ENCODE measurements around the gene TMEFF2.
"Not testable (repeated sequence)": the region's sequence is repeated elsewhere in the genome, so short reads cannot be mapped to it uniquely, and the experiment has no call there.

TMEFF2 gene

DNA sequence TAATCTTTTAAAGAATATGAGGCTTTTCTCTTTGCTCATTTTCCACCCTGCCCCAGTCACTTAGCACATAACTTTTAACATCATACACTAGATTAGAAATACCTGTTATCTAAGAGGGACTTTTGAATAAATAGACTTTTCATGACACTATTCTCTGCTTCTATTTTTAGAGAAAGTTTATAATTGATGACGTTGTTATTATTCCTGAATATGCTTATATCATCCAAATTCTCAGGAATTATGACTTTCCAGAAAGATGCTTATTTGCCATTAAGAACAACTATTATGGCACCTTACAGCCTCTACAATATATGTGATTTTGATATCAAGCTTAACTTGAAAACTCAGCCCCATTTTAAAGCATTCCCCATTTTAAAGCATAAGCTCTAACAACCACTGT lies 11.4 kb downstream of the TMEFF2 start:
- no peak for DNase-seq

DNA sequence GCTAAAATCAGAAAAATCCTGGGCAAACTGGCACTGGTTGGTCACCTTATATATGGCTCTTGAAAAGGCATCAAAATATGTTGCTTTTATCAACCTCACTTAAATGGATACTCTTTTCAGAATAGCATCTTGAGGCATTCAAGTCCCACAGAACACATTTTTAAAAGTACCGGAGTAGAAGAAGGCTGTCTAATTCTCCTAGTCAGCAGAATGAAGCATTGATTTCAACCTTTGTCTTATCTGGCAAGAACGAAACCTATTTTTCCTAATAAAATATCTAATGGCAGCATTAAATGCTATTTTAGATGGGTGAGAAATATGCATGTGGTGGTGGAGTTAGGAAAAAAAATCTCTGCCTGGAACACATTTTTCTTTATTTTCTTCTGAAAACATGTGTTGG lies 27.8 kb downstream of the TMEFF2 start:
- DNase-seq: no peak

DNA sequence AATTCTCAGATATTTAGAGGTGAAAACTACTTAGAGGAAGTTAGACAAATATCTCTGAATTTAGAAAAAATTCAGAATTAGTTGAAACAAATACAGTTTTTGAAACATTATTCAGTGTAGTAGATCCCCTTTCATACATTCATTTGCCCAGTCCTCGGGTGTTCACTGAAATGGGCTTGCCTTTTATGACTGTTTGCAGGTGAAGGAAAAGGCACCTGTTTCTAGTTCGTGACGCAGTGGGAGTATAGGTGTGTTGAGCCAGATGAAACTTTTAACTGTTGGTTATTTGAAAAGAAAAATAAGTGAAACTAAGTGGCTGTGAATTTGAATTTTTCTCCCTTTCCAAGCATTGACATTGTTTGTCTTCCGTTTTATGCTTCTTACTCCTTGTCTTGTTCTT lies 28.9 kb downstream of the TMEFF2 start:
- no peak for DNase-seq

DNA sequence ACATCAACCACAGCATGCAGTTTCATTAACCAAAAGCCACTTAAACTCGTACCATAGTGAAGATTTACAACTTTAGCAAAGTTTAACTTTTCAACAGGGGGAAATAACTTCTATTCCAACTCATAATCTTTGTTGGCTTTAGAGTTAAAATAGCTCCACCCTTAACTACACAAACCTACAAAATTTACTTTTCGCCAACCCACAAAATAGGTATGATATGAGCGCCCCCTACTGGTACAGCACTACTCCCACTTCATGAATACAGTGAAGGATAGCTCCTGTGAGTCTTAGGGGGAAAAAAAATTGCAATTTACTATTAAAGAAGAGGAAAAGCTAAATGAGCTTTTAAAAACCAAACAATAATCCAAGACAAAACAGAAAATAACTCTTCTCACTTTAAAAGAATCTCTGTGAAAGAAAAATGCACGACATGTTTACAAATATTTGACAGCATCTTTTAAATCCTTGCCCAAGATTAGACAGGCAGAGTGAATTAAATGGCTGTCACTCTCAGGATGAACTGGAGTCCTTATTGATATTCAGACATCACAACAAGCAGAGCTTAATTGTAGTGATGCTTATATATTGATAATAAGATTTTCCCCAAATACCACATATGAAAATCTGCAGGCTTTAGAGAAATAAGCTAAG lies 32.2 kb downstream of the TMEFF2 start:
- DNase-seq: peak; percentile 0 to 77 (median 46)

DNA sequence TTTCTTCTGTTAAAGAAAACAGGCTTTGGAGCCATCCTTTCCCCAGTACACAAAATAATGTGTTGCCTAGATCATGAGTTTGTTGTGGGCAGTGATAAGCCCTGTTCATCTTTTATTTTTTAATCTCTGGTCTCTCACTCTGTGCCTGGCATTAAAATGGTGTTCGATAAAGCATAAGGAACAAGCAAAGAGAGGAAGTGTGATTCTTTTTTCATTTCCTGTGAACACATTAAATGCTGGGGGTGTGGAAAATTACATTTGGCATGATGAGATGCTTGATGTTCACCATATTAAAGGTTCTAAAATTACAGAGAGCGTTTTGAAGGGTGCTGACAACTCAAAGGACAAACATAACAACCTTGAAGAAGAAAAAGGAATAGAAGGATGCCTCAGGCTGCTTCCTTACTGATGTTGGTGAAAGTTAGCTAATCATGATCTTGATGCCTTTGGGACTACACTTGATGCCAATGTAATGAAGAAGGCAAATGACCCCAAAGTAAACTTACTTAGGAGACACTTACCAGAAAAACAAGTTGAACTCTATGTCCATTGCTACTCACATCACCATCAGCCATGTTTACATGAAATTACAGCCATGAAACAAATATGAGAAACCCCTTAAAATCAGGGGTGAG lies 33.0 kb downstream of the TMEFF2 start:
- peak in 1 of 6 experiments; percentile 11 for DNase-seq

DNA sequence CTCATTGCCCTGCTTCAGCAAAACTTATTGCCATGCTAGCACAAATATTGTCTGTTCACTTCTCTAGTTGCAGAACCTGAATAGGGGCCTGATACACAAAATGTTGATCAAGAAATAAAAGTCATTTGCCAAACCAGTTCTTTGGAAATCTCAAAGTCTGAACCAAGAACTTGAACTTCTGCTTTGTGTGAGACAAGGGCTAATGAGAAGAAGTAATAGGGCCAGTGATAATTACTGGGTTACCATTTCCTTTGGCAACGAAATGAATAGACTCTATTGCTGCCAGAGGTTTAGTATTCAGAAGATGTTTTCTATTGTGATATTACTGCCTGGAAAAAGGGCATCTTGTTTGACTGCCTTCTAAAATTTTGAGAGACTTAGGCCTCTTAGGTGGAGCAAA lies 35.0 kb downstream of the TMEFF2 start:
- no peak for DNase-seq

DNA sequence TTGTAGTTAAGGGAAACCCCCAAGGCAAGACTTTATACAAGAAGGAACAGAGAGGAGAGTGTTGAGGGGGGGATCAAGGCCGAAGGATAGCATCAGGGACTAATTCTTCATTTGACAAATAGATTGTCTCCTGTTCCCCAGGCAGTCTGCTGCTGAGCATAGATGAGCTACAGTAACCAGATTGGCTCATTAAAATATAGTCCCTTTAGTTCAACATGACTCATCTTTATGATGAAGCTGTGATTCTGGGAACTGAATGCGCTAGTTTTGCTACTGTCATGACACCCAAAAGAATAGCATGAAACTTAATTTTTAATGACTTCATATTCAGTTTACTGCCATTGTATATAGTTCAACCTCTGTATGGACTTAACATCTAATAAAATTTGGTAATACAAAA lies 35.5 kb downstream of the TMEFF2 start:
- no peak for DNase-seq

DNA sequence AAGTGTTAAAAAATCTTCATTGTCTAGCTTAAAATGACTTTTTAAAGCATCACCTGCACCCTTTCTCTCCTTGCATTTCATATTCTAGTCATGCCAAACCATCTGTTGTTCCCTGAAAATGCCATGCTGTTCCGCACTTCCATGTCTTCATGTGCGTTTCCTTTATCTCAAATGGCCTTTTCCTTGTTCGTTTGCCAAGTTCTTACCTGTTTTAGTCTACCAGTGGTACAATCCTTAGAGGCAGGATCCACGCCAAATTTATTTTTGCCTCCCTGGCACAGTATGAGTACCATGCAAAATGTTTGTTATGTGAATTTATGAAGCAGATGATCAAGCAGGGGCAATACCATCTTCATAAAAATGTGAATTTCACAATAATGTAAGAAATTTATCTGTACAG lies 37.0 kb downstream of the TMEFF2 start:
- no peak for DNase-seq

DNA sequence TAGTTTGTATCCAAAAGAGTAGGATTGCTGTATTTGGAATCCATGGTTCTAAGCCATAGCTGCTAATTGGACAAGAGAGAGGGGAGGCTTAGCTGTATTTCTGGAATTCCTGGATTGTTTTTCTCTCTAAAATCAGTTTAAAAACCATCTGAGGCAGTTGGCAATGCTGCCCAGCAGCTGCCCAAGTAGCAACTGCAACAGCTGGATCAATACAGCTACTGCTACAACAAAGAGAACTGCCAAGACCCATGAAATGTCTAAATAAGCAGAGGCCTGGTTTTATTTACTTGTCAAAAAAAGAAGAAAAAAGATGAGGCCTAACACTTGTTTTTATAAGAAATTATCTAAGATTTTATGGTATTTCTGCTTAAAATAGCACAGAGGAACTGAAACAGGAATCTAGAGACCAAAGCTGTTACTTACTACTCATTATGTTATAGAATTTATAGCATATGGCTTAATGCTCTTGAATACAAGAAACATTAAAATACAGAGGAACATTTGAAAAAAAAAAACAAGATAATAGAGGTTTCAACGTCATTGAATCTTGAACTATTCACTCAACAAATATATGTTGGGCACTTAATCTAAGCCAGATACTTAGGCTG lies 39.1 kb downstream of the TMEFF2 start:
- no peak for DNase-seq

DNA sequence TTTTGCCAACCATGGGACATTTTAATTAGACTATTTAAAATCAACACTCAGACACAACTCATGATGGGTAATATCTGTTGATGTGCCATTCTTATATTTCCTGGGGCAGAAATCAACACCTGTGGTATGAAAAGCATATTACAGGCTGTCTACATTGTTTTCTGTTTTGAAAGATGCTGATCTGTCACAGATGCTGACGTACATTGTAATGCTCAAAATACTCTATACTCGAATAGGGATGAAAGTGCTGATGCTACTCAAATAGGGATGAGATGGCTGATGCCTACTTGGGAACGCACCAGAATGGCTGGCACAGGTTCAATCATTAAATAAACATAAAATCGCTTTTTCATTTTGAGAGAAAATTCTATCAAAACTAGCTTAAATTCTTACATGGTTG lies 41.2 kb downstream of the TMEFF2 start:
- DNase-seq: no peak

DNA sequence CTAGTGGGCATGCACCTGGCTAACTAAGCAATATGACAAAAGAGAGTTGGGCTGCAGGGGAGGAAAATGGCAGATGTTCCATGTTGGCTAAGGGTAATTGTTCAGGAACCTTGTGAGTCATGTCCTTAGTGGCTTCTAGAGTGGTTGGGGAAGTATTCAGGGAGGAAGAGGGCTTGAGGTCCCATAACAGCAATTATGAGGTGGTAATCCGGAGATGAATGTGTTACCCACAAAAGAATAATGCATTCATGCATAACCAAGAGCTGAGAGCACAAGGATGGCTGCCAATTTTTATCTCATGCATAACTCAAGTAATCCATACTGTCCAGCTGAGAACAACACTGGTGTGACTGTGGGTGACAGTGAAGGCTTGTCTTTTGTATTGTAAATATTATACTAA lies 42.9 kb downstream of the TMEFF2 start:
- DNase-seq: no peak

DNA sequence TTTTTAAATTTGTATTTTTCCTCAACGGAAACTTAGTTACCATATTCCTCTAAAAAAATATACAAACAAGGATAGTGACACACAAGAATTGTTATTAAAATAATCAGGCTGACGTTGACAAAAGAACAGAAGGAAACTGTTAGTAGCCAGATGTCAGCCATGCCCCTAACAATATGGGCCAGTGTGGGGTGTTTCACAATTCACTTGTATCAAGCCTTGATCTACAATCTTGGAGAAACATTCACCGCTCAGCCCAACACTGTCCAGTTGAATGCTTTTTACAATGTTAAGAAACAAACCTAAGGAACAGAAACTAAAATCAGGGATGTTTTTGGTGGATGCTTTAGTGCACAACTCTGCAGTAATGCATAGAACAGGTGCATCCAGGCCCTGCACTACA lies 44.6 kb downstream of the TMEFF2 start:
- no peak for DNase-seq

DNA sequence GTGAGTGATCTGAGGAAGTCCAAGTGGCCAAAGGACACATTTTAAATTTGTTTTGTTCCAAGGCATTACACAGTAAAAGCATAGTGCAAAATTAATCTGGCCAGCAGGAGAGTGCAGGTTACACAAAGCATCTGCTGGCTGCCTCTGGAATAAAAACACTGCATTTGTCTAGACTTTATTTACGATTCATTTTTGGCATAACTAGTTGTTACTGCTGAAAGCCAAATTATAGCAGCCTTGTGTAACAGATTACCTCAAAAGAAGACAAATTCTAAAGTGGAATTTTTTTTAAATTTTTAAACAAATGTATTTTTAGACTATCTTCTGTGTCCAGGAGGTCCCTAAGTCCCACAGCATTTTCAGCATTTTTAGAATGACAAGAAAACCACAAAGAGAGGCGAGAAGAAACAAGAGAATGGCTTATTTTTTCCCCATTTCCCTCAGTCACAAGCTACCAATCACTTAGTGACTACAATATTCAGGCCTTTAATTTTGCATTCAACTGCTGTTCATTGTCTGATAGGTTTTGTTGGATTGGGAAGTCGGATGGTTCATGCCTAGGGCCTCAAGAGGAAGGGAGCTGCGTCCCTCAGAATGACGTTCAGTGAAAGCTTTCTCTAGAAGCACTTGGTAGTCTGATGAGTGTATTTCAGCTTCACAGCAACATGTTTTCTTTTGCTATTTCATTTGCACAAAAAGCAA lies 46.0 kb downstream of the TMEFF2 start:
- DNase-seq: no peak

DNA sequence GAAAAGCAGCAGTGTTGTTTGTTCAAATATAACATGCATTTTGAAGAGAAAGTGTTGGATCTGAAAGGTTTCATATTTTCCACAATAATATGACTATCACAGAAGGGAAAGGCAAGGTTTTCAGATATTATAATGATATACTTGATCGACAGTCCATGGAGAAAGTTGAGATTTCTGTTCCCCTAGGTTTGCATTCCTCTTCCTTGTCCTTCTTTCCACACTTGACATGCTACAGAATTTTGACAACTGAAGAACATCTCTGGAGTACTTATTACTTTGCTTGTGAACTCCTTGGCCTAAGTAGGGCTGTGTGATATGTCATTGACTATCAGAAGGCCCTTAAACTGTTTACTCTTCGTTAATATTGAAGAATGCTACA lies 46.5 kb downstream of the TMEFF2 start:
- DNase-seq: no peak

DNA sequence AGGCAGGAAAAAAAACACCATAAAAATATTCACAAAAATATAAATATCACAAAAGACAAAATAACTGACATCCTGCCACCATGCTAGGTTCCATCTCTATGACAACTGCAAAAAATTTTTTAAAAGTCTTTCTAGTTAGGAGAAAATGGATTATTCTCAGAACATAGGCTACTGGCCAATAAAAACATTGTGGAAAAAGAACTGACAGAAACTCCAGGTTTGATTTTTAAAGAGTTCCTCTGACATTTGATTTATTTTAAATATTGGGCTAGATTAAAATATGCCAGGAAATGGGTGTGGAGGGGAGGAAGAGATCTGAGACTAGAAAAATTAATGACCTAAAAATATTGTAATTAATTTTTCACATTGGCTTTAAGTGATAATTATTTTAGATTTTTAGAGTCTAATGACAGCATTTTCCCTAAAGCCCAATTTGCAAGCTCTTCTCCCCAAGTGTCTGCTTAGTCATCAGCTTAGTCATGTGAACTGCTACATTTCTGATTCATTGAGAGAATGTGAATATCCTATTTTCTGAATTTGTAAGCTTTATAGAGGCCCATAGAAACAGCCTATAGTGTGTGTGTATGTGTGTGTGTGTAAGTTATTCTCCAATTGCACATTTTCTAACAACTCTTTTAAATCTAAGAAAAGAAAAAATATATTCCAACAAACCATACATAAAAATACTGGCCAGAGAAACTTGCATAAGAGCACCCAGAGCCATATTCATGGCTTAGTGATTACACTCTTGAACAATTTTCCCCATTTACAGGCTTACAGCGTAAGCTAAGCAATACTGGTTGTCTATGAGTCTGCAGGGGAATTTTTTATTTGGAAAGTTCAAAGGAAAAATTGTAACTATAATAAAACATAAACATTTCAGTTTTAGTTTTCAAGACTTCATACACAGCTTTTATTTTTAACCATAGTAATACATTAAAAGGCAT lies 48.4 kb downstream of the TMEFF2 start:
- no peak for DNase-seq

DNA sequence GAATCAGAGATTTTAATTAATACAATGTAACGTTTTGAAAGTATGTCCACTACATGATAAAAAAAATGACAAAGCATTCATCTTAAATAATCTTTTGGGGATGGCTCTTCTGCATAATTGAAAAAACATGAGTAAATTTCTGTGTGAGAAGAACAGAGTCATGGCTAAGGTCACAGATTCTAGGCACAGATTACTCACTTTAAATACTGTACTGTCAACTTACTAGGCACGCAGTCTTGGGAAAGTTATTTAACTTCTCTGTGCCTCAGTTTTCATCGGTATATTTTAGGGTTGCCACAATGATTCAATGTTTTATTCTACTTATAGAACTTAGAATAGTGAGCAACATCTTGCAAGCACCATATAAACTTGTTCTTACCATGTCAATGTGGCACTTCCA lies 49.2 kb downstream of the TMEFF2 start:
- no peak for DNase-seq

DNA sequence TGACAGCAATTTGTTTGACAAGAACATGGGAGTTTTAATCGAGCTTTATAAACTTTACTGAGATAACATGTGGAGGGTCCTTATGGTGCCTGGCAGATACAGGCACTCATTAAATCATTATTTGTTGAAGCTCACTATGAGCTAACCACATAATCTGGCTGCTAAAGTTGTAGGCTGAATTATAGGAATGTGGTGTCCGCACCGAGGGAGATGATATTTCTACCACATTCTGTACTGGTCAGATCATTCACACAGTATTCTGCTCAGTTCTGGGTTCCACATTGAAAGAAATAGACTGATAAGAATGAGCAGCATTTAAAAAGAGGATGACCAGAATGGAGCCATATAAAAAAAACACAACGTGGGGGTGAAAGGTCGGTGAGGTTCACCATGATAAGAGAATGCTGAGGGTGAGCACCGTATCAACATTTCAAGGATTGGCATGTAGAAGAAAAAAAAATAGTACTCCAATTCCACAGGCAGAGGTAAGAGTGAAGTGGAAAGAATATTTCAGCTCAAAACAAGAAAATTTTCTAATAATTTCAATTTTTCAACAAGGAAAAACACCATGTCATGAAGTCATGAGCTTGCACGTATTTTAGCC lies 54.4 kb downstream of the TMEFF2 start:
- DNase-seq: no peak

DNA sequence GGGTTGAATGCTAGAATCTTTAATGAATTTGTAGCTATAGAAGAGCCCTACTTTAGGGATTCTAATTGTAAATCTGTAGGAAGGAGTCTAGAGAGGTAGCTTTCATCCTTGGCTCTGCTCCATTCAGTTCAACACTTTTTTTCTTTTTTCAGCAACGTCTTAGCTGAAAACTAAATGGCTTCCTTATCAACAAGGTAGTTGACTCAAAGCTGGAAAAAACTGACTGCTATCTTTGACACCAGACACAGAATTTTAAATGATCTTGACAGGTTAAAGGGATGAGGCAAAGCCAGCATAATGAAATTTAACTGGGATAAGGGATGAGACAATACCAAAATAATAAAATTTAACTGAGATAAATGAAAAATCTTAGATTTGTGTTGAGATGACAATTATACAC lies 54.9 kb downstream of the TMEFF2 start:
- DNase-seq: no peak

DNA sequence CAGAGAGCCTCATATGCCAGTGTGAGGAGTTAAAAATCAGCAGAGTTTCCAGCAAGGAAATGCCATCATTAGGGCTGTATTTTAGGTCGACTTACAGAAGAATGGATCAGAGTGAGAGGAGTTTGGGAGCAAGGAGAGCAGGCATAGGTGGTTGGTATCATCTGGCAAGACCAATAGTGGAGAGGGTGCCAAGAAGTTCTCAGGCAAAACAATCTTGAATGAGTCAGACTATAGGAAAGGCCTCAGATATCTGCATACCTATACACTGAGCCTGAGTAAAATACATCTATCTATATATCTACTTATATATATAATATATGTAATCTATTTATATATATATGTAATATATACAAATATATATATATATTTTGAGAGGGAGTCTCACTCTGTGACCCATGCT lies 57.3 kb downstream of the TMEFF2 start:
- no peak for DNase-seq

DNA sequence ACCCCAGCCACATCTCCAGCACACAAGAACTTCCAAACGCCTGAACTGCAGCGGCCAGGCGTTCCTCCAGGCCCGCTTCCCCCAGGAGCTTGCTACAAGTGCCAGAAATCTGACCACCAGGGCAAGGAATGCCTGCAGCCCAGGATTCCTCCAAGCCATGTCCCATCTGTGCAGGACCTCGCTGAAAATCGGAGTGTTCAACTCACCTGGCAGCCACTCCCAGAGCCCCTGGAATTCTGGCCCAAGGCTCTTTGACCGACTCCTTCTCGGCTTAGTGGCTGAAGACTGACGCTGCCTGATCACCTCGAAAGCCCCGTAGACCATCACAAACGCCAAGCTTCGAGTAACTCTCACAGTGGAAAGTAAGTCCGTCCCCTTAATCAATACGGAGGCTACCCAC lies 62.1 kb downstream of the TMEFF2 start:
- DNase-seq: not testable (repeated sequence)

DNA sequence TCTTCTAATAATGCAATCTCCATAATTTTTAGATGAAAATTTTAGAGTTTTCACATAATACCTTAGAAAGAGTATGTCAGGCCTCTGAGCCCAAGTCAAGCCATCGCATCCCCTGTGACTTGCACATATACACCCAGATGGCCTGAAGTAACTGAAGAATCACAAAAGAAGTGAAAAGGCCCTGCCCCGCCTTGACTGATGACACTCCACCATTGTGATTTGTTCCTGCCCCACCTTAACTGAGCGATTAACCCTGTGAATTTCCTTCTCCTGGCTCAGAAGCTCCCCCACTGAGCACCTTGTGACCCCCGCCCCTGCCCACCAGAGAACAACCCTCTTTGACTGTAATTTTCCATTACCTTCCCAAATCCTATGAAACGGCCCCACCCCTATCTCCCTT lies 64.4 kb downstream of the TMEFF2 start:
- DNase-seq: not testable (repeated sequence)

DNA sequence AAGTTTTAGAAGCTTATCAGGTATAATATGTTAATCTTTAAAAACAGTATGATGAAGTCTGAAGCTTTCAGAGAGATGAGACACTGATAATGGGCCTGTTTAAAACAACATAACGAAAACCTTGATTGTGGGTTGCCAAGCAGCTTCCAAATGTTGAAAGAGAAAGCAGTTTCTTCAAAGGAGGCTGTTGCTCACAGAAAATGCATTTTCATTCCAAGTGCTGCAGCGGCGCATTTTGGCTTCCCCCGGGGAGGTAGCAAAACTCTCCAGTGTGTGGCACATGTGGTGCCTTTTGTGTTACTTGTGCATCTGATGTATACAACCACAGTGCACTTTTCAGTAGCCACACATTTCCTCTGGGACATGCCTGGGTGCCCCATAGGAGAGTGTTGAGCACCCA lies 66.1 kb downstream of the TMEFF2 start:
- no peak for DNase-seq

DNA sequence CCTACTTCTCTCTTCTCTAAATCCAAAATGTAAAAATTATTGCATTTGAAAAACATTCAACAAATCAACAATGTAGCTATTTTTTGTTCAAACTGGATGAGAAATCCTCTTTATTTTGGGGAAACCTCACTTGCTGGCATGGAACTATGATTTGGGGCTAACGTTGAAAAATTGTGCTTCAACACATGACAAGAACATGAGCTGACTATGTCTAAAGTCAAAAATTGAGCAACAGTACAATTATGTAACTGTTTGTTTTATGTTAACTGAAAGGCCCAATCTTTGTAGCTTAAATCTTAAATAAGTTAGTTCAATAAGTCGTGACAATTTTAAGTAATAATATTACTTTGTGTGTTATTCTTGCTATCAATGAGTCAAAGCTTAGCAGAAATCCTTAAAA lies 67.3 kb downstream of the TMEFF2 start:
- no peak for DNase-seq

Measured in stimulated activated naive CD4-positive, alpha-beta T cell (primary cell).